ENCODE data around the gene MYLK. TPM values are rescaled to one million over a fixed set of nuclear protein-coding genes. Genes with fewer than 3 reads are reported as not detected.

The MYLK gene
- total RNA-seq, 1 experiment from 2014 or later = 75.9 TPM

- no peak for DNase-seq (ENCODE audit: low read depth)
Observed at GRCh38 chr3:123876858-123877257, 7.3 kb downstream of the MYLK start.

- DNase-seq (ENCODE audit: low read depth) = no peak
Observed at GRCh38 chr3:123872621-123873020, 11.5 kb downstream of the MYLK start.

DNA sequence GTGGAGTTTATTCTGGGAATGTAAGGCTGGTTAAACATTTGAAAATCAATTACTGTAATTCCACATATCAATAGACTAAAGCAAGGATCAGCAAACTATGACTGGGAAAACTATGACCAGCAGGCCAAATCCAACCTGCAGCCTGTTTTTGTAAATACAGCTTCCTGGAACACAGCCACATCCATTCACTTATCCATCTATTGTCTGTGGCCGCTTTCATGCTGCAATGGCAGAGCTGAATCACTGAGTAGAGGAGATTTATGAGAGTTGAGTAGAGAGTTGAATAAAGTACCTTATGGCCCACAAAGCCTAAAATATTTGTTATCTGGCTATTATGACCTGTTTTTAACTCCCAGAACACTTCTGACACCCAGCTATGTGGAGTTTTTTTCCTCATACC, 12.2 kb downstream of the MYLK start:
- peak; percentile 19 for DNase-seq (ENCODE audit: low read depth)

- DNase-seq (ENCODE audit: low read depth) = peak; percentile 84
Observed at GRCh38 chr3:123870033-123870432, 14.1 kb downstream of the MYLK start.

DNA sequence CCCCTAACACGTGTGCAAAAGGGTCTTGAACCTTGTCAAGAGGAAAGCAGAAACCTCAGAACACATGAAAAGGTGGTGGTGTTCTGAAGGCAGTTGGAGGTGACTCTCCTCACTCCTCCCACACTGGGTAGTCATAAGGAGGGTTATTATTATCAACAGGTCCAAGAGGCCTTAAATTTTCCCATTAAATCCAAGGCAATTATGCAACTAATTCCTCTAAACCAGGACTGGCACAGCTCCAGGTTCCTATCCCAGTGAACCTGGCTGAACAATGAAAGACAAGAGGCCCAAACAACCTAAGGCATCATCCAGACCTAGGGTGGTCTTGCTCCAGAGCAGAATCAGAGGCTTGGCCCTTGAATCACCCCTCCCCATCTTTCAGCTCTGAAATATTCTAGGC, 15.0 kb downstream of the MYLK start:
- no peak for DNase-seq (ENCODE audit: low read depth)

GRCh38 chr3:123864706-123865105, 19.4 kb downstream of the MYLK start:
- DNase-seq (ENCODE audit: low read depth) = no peak

- DNase-seq (ENCODE audit: low read depth) = no peak
Observed at GRCh38 chr3:123862152-123862551, 22.0 kb downstream of the MYLK start.

GRCh38 chr3:123861081-123861836, 22.9 kb downstream of the MYLK start:
- DNase-seq (ENCODE audit: low read depth) = no peak

GRCh38 chr3:123859177-123859576, 25.0 kb downstream of the MYLK start:
- no peak for DNase-seq (ENCODE audit: low read depth)

- no peak for DNase-seq (ENCODE audit: low read depth)
Observed at GRCh38 chr3:123854905-123855304, 29.2 kb downstream of the MYLK start.

DNA sequence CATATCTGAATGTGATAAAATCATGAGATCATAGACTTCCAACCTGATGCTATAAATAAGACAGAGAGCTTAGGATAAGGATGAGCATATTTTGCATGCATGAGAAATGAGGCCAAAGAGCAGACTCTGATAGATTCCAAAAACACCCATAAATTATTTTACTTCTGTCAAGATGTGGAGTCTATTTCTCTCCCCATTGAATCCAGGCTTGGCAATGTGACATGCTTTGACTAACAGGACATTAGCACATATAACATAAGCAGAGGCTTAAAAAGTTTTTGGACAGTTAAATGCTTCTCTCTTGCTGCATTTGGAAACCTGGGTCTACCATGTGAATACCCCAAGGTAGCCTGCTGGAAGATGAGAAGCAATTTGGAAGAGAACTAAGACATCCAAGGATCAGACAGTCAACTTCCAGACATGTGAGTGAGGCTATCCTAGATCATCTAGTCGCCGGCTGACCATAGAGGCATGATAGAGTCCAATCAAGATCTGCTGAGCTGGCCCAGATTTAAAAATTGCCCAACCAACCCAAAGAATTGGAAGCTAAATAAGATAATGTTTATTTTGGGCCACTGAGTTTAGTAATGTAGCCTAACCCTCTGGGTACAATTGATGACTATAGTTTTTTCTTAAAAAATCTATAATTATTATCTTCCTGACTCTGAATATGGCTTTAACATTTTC, 30.3 kb downstream of the MYLK start:
- no peak for DNase-seq (ENCODE audit: low read depth)

DNA sequence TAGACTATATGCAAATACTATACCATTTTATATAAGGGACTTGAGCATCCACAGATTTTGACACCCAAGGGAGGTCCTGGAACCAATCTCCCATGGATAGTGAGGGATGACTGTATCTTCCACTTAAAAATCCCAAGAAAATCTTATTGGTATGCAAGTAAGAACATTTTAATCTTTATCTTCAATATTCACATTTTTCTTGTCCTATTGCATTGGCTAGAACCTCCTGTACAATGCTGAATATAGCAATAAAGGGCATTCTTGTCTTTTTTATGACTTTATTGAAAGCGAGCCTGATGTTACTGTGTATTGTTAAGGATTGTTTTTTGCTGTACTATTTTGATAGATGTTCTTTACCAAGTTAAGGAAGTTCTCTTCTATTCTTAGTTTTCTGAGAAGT, 36.9 kb downstream of the MYLK start:
- DNase-seq (ENCODE audit: low read depth) = no peak

GRCh38 chr3:123843668-123844067, 40.5 kb downstream of the MYLK start:
- peak; percentile 38 for DNase-seq (ENCODE audit: low read depth)

DNA sequence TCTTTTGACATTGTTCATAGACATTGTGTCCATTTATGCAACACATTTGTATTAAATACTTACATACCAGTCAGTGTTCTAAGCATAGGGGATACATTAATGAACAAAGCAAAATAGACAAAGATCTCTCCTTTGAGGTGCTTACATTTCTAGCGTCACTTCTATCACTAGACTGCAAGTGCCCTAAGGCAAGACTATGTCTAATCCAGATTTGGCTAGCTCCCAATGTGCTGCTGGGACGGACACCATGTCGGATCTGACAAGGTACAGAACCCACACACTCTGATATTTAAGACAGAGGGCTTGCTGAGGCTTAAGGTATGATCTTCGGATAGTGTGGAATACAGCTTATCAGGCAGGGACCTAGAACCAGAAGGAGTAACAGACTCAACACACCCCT, 41.4 kb downstream of the MYLK start:
- no peak for DNase-seq (ENCODE audit: low read depth)

DNA sequence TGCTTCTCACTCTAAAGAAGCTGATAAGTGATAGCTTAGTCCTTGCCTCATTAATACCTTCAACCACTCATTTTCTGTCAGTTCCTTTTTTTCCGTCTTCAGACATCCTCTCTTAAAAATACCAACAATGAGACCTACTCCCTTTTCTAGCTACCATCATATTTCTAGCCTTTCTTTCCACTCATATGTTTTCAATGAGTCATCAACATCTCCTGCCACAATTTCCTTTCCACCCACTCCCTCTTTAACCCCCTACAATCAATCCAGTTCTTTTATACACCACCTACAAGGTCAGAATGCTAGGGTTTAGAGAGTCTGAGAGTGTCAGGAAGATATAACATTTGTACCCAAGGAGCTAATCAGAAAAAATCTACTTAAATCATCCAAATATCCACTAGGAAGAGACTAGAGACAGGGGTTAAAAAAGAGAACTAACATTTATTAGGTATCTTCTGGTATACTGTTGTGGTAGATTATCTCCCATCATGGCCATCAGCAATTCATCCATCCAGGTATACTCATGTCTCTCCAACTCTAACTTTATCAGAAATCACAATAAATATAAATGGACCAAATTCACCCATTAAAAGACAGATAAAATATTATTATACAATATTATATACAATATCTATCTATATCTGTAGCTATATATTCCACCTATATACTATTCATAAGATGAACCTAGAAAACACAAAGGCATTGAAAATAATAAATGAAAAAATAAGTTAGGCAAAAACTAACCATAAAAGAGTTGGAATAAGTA, 42.5 kb downstream of the MYLK start:
- peak; percentile 42 for DNase-seq (ENCODE audit: low read depth)

GRCh38 chr3:123840961-123841360, 43.2 kb downstream of the MYLK start:
- DNase-seq (ENCODE audit: low read depth) = no peak

DNA sequence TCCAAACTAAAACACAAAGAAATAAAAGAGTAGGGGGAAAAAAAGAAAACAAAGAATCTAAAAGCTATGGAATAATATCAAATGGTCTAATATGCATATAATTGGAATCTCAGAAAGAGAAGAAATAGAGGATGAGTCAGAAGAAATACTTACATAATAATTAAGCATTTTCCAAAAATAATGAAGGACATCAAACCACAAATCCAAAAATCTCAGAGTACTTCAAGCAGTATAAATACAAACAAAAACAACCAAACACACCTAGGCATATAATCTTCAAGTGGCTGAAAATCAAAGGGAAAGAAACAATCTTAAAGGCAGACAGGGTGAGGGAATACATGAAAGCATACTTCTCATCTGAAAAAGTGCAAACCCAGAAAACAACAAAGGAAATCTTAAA, 46.3 kb downstream of the MYLK start:
- DNase-seq (ENCODE audit: low read depth) = no peak

DNA sequence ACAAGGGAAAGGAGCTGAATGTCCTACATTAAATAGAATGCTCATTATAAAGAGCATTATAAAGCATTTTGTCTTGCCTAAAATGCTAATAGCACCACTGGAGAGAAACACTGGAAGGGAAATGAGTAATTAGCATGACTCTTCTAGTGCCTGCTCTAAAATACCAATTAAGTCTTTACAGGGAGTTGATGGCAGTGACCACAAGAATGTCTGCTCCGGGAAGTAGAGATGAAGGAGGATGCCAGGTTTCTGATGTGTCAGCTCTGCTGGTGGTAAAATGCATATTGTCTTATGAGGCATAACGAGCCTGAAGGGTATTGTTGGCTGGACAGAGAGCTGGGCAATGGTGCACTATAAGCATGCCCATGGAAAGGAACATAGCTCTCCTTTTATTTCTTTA, 49.5 kb downstream of the MYLK start:
- peak; percentile 95 for DNase-seq (ENCODE audit: low read depth)

DNA sequence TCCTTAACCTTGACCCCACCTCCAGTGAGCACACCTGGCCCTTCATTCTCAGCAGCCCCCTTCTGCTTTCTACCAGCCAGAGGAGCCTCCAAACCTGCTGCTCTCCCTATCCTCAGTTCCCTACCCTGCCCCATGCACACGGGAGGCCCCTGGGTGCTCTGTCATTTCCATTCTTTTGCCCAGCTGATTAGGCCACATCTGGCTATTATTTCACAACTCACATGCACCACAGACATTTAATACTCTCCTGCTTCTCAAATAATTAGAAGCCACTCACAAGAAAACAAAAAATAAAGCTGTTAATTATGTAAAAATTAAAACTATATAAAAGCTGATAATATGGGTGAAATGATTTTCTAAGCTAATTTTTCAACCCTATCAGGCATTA, 50.7 kb downstream of the MYLK start:
- DNase-seq (ENCODE audit: low read depth) = no peak

DNA sequence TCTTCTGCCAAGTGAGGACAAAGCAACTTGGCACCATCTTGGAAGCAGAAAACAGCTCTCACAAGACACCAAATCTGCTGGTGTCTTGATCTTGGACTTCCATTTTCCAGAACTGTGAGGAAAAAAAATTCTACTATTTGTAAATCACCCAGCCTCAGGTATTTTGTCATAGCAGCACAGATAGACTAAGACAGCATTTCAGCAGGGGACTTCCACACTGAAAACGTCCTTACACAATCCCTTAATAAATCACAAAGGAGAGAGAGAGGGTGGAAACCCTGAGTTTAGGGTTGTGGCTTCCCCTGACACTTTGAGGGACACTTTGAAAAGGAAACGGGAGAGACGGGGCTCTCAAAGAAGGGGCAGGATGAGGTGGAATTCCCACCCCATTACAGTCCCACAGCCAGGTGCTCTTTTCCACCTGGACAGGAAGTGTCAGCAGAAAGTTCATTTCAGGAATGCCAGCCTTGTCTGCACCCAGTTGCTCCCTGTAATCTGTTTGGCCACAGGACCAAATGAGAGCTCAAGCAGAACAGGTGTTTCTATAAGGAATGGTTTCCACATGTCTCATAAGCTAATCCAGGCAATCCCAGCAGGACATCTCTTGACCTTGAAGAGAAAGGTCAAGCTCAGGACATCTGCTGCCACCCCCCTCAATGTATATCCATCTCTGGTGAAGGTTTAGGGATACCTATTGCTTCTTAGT, 51.3 kb downstream of the MYLK start:
- DNase-seq (ENCODE audit: low read depth) = no peak

DNA sequence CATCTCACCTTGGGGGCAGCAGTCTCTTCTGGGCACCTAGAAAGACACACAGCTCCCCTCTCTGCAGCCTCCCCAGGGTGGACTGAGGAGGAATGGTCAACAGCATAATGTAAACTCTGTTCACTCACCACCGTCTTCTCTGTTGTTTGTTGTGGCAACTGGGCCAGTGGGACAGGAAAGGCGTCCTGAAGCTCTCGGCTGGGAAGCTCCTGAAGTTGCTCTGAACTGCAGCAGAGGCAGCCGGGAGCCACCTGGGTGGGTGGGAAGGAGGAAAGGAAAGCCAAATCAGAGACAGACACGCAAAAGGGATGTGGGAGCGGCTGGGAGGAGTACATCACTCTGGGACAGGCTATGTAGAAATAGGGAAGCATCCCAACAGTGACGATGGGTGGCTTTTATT, 52.7 kb downstream of the MYLK start:
- no peak for DNase-seq (ENCODE audit: low read depth)

GRCh38 chr3:123821920-123822319, 62.2 kb downstream of the MYLK start:
- no peak for DNase-seq (ENCODE audit: low read depth)
